ENCODE measurements around the gene EDIL3.

DNA sequence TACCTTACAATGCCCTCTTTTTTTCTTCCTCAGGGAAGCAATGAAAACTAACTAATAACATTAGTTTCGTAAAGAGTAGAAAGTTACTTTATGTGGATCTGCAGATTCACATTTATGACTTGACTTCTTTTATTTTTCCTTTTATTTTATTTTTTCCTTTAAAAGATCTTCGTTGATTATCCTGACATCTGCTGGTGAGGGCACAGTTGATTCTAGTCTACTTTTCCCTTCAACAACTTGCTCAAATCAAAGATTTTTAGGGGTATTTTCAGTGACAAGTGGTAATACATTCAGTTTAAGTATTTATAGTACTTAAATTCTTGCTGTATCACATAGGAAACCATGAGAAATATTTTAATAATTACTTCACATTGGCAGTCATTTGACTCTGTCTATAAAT lies 4.9 kb downstream of the EDIL3 start:
- TF ChIP-seq CTCF (IDR thresholded peaks at IDR 0.05) (no peak), POLR2A (IDR thresholded peaks at IDR 0.05) (no peak)

All from lower leg skin (tissue), 3 donors.